Psoas muscle (tissue), 8 donors: ENCODE results near the gene LMX1A. TPM values are rescaled to one million over a fixed set of nuclear protein-coding genes. Genes with fewer than 3 reads are reported as not detected.

Source experiments
- ATAC-seq, 4 donors: fragments of 200-7000 bp; cut with Tn5 transposase; one replicate each; pipeline ENCODE4 v1.9.1; 2020; ENCODE audit warnings: moderate library complexity in 3 of 4, mild to moderate bottlenecking in 2 of 4
- DNase-seq, 2 donors: peaks; one replicate each; pipeline ENCODE4 v3.0.0-alpha.2; 2020
- H3K27ac ChIP-seq: fragments of 200-600 bp; one replicate; pipeline ENCODE4 v1.8.0; 2022
- H3K27me3 ChIP-seq, 3 donors: fragments of 200-600 bp in 1 of 3; one replicate each; pipeline versions ENCODE4 v1.6.1 to v1.8.0; 2013 to 2022; ENCODE audit warnings: low read length in 2 of 3, mild to moderate bottlenecking in 2 of 3, moderate library complexity in 1 of 3; ENCODE audit not compliant: insufficient read depth in 3 of 3
- H3K36me3 ChIP-seq, 2 donors: fragments of 200-600 bp in 1 of 2; one replicate each; pipeline versions ENCODE4 v1.6.1 to v1.8.0; 2013 to 2022; ENCODE audit warnings: low read depth in 1 of 2, mild to moderate bottlenecking in 1 of 2, moderate library complexity in 1 of 2; ENCODE audit not compliant: insufficient read depth in 1 of 2
- H3K4me1 ChIP-seq: fragments of 200-600 bp; one replicate; pipeline ENCODE4 v1.8.0; 2022
- H3K4me3 ChIP-seq: fragments of 200-600 bp; one replicate; pipeline ENCODE4 v1.8.0; 2022; ENCODE audit warnings: mild to moderate bottlenecking
- H3K9me3 ChIP-seq: fragments of 200-600 bp; one replicate; pipeline ENCODE4 v1.8.0; 2022
- WGBS, 3 donors: extraction: QIAGEN DNeasy Blood & Tissue Kit; methylation state at CpG; one replicate each; pipeline versions ENCODE4 v1.1.6 to v1.1.7; 2013; 5-methylcytosine and 5-hydroxymethylcytosine counted together
- intact Hi-C, 2 donors: fragments of 100-400 bp; cut with DNase I; formaldehyde crosslinking; loops; one replicate each; pipeline versions ENCODE4 v1.11.0 to v1.14.2; 2022
- polyA plus RNA-seq, 3 donors: library from polyadenylated mRNA; stranded (reverse); fragments of 200-250 nt; gene quantifications; one replicate each; pipeline ENCODE4 v1.2.3, GENCODE V29; 2013
- total RNA-seq, 4 donors: library from RNA; stranded (reverse); fragmentation: NEBNext Ultra II Directional in 2 of 4; extraction: Animal tissue kit (Norgen Biotek cat#: 25700) in 2 of 4; gene quantifications; one replicate each; pipeline versions ENCODE4 v1.2.1 to v1.2.4, GENCODE V29; 2021 to 2023
- TF ChIP-seq, protein P1 (sequence below): fragments of 200-600 bp; IDR thresholded peaks from one replicate; pipeline ENCODE4 v1.8.0; 2022; ENCODE audit warnings: antibody characterized with exemption
- donor health status: healthy with polysubstance abuse.
- donor health status: DM: no; HTN: no; CAD: no; lungs with moderate emphysema.
- donor health status: Bipolar disorder and iron deficiency.
- donor health status: healthy.
- donor health status: DM: yes; HTN: yes; CAD: no.
- donor health status: DM: no; HTN: no; CAD: no.
- donor health status: DM: no; HTN: no; CAD: no.
- donor health status: DM: yes; HTN: yes; CAD: no.

LMX1A gene
- total and polyA plus RNA-seq, 7 donors: 0.04 to 0.36 (median 0.16) TPM; not detected in 3

GRCh38 chr1:165191087-165191486, 165.4 kb downstream of the LMX1A start:
- H3K36me3 ChIP-seq: no peaks in the 10 kb centered on the region
- intact Hi-C loops: no loop called here
- 56 to 76% (median 58%) methylated on average over 4 of the region's 4 CpGs for WGBS, 3 donors
- TF ChIP-seq, protein P1, sequence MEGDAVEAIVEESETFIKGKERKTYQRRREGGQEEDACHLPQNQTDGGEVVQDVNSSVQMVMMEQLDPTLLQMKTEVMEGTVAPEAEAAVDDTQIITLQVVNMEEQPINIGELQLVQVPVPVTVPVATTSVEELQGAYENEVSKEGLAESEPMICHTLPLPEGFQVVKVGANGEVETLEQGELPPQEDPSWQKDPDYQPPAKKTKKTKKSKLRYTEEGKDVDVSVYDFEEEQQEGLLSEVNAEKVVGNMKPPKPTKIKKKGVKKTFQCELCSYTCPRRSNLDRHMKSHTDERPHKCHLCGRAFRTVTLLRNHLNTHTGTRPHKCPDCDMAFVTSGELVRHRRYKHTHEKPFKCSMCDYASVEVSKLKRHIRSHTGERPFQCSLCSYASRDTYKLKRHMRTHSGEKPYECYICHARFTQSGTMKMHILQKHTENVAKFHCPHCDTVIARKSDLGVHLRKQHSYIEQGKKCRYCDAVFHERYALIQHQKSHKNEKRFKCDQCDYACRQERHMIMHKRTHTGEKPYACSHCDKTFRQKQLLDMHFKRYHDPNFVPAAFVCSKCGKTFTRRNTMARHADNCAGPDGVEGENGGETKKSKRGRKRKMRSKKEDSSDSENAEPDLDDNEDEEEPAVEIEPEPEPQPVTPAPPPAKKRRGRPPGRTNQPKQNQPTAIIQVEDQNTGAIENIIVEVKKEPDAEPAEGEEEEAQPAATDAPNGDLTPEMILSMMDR: no peak
- peaks cover 0 to 7% (median 0%) of the 10 kb centered on the region in 3 donors for H3K27me3 ChIP-seq
- H3K4me3 ChIP-seq: no peak overlapping the region
- no peak overlapping the region for H3K27ac ChIP-seq
- H3K9me3 ChIP-seq: no peaks in the 10 kb centered on the region
- DNase-seq (no peak), ATAC-seq (no peak)
- H3K4me1 ChIP-seq: no peaks in the 10 kb centered on the region

DNA sequence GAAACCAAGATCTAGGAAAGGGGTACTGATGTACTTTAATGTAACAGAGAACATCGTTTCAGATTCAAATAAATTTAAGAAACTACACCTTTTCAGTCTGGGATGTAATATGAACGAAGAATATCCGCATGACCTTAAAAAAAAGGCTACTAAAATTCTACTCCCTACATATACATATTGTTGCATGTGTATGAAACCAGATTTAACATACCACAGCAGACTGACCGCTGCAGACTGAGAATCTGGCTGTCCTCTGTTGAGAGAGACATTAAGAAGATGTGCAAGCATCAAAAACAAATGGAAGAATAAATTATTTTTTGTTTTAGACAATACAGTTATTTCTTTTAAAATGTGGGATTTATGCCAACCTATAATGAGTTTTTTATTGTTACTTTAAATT, 166.6 kb downstream of the LMX1A start:
- H3K36me3 ChIP-seq: no peaks in the 10 kb centered on the region
- intact Hi-C loops: no loop called here
- no peak overlapping the region for H3K4me3 ChIP-seq
- H3K9me3 ChIP-seq: no peaks in the 10 kb centered on the region
- DNase-seq (no peak), ATAC-seq (no peak)
- H3K27me3 ChIP-seq: peaks cover 0 to 3% (median 0%) of the 10 kb centered on the region in 3 donors
- H3K4me1 ChIP-seq: no peaks in the 10 kb centered on the region
- TF ChIP-seq, protein P1: no peak
- no peak overlapping the region for H3K27ac ChIP-seq
- WGBS, 3 donors: 83 to 89% (median 88%) methylated on average over 4 of the region's 4 CpGs

GRCh38 chr1:165189011-165189410, 167.5 kb downstream of the LMX1A start:
- Histone ChIP-seq H3K36me3 (no peaks in the 10 kb centered on the region), H3K4me1 (no peaks in the 10 kb centered on the region), H3K9me3 (no peaks in the 10 kb centered on the region), H3K27me3 (peaks cover 0 to 3% (median 0%) of the 10 kb centered on the region in 3 donors), H3K4me3 (no peak overlapping the region), H3K27ac (no peak overlapping the region)
- DNase-seq (no peak), ATAC-seq (no peak)
- WGBS, 3 donors: 67 to 92% (median 71%) methylated on average over 2 of the region's 2 CpGs
- TF ChIP-seq, protein P1: no peak
- intact Hi-C loops: no loop called here

GRCh38 chr1:165187031-165188009, 169.2 kb downstream of the LMX1A start:
- H3K27me3 ChIP-seq: no peaks in the 10 kb centered on the region
- H3K9me3 ChIP-seq: no peaks in the 10 kb centered on the region
- DNase-seq: no peak
- 63 to 71% (median 71%) methylated on average over 3 of the region's 3 CpGs for WGBS, 3 donors
- no peak for ATAC-seq
- no peak overlapping the region for H3K4me3 ChIP-seq
- intact Hi-C loops: no loop called here
- TF ChIP-seq, protein P1: no peak
- H3K36me3 ChIP-seq: no peaks in the 10 kb centered on the region
- no peak overlapping the region for H3K27ac ChIP-seq
- no peaks in the 10 kb centered on the region for H3K4me1 ChIP-seq
